IMR-90 (cell line): ENCODE measurements around the gene SPATA13. TPM values are rescaled to one million over a fixed set of nuclear protein-coding genes. Genes with fewer than 3 reads are reported as not detected.

Experiments
- ATAC-seq: fragments of 200-7000 bp; cut with Tn5 transposase; 2 replicates; pipeline ENCODE4 v1.9.1; 2020; ENCODE audit warnings: low read depth, mild to moderate bottlenecking, moderate library complexity
- BruUV-seq: library from RNA; stranded (reverse); fragments of 400-500 nt; replicated peaks from 2 replicates; lab custom pipeline; 2021; lab: Mats Ljungman, UMichigan
- CTCF ChIA-PET: fragments of 300-600 bp; formaldehyde crosslinking; extraction: SDS; loops from one replicate; lab custom pipeline; 2021; ENCODE audit warnings: antibody characterized with exemption; lab: Yijun Ruan, JAX
- POLR2A ChIA-PET: fragments of 300-600 bp; sonication (Branson Sonifier 250); formaldehyde crosslinking; loops from one replicate; lab custom pipeline; 2022; ENCODE audit warnings: antibody characterized with exemption; ENCODE audit not compliant: unreplicated experiment; lab: Charles Lee
- DNase-seq: peaks from one replicate; pipeline ENCODE4 v3.0.0; 2013
- H2AFZ ChIP-seq: replicated peaks from 2 replicates; pipeline ENCODE3; 2013; ENCODE audit warnings: low read length, mild to moderate bottlenecking; ENCODE audit not compliant: poor library complexity
- H2AK5ac ChIP-seq: 2 replicates; pipeline ENCODE4 v1.6.1; 2013; ENCODE audit warnings: low read depth, low read length, inconsistent platforms
- H2AK9ac ChIP-seq: replicated peaks from 2 replicates; pipeline ENCODE3; 2013; ENCODE audit warnings: mild to moderate bottlenecking, low read depth, low read length, moderate library complexity; ENCODE audit not compliant: poor library complexity
- H2BK120ac ChIP-seq: 2 replicates; pipeline ENCODE4 v1.6.1; 2013; ENCODE audit warnings: low read depth, low read length, inconsistent platforms
- H2BK15ac ChIP-seq: 3 replicates; pipeline ENCODE4 v1.6.1; 2013; ENCODE audit warnings: low read depth, low read length, inconsistent platforms
- H2BK20ac ChIP-seq: 2 replicates; pipeline ENCODE4 v1.6.1; 2013; ENCODE audit warnings: low read depth, mild to moderate bottlenecking, inconsistent platforms, low read length, moderate library complexity
- H2BK5ac ChIP-seq: 2 replicates; pipeline ENCODE4 v1.6.1; 2013; ENCODE audit warnings: mild to moderate bottlenecking, low read depth, low read length, inconsistent platforms; ENCODE audit not compliant: poor library complexity, severe bottlenecking
- H3K14ac ChIP-seq: replicated peaks from 2 replicates; pipeline ENCODE4 v1.6.1; 2013; ENCODE audit warnings: low read depth, low read length, inconsistent platforms
- H3K18ac ChIP-seq: 2 replicates; pipeline ENCODE4 v1.6.1; 2013; ENCODE audit warnings: low read depth, low read length, control low read depth
- H3K23ac ChIP-seq: 2 replicates; pipeline ENCODE4 v1.6.1; 2013; ENCODE audit warnings: low read depth, low read length, inconsistent platforms
- H3K27ac ChIP-seq: 2 replicates; pipeline ENCODE4 v1.5.1; 2013; ENCODE audit warnings: mild to moderate bottlenecking, control low read depth, low read length; ENCODE audit not compliant: insufficient read depth
- H3K27me3 ChIP-seq: 2 replicates; pipeline ENCODE4 v1.6.1; 2013; ENCODE audit warnings: low read length; ENCODE audit not compliant: control insufficient read depth, insufficient read depth
- H3K36me3 ChIP-seq: 2 replicates; pipeline ENCODE4 v1.6.1; 2013; ENCODE audit warnings: low read length, mixed read lengths; ENCODE audit not compliant: control insufficient read depth, insufficient read depth
- H3K4ac ChIP-seq: 2 replicates; pipeline ENCODE4 v1.6.1; 2013; ENCODE audit warnings: low read depth, low read length, inconsistent platforms
- H3K4me1 ChIP-seq: 2 replicates; pipeline ENCODE4 v1.6.1; 2013; ENCODE audit warnings: low read length, mixed read lengths; ENCODE audit not compliant: control insufficient read depth, insufficient read depth
- H3K4me2 ChIP-seq: 2 replicates; pipeline ENCODE4 v1.6.1; 2013; ENCODE audit warnings: low read depth, mild to moderate bottlenecking, control low read depth, low read length, moderate library complexity
- H3K4me3 ChIP-seq: 2 replicates; pipeline ENCODE4 v1.5.1; 2013; ENCODE audit warnings: low read depth, mild to moderate bottlenecking, control low read depth, low read length, moderate library complexity; ENCODE audit not compliant: insufficient read depth
- H3K56ac ChIP-seq: 2 replicates; pipeline ENCODE4 v1.6.1; 2013; ENCODE audit warnings: low read length, inconsistent platforms; ENCODE audit not compliant: insufficient read depth; ENCODE audit errors: extremely low read depth
- H3K79me1 ChIP-seq, 2 experiments: 2 replicates each; pipeline ENCODE4 v1.6.1; 2013; ENCODE audit warnings: low read length in 2 of 2, inconsistent platforms in 1 of 2, low read depth in 1 of 2
- H3K9ac ChIP-seq: 2 replicates; pipeline ENCODE4 v1.6.1; 2013; ENCODE audit warnings: low read depth, low read length, control low read depth
- H3K9me1 ChIP-seq: 2 replicates; pipeline ENCODE4 v1.6.1; 2013; ENCODE audit warnings: low read length, inconsistent platforms; ENCODE audit not compliant: insufficient read depth
- H3K9me3 ChIP-seq: 2 replicates; pipeline ENCODE4 v1.6.1; 2013; ENCODE audit warnings: low read length; ENCODE audit not compliant: control insufficient read depth, insufficient read depth
- H4K20me1 ChIP-seq: 2 replicates; pipeline ENCODE4 v1.6.1; 2013; ENCODE audit warnings: low read length, inconsistent platforms; ENCODE audit not compliant: insufficient read depth
- H4K5ac ChIP-seq: 2 replicates; pipeline ENCODE4 v1.6.1; 2013; ENCODE audit warnings: mild to moderate bottlenecking, low read depth, low read length, control low read depth
- H4K8ac ChIP-seq, 2 experiments: 2 replicates each; pipeline ENCODE4 v1.6.1; 2013; ENCODE audit warnings: low read depth in 2 of 2, low read length in 2 of 2, control low read depth in 1 of 2, inconsistent platforms in 1 of 2
- H4K91ac ChIP-seq: 2 replicates; pipeline ENCODE4 v1.6.1; 2013; ENCODE audit warnings: low read depth, low read length, inconsistent platforms; ENCODE audit not compliant: insufficient read depth
- BHLHE40 ChIP-seq: fragments of 150-350 bp; IDR thresholded peaks from 2 replicates; pipeline ENCODE4 v1.6.1; 2016; ENCODE audit warnings: mild to moderate bottlenecking, low read depth, low read length
- CEBPB ChIP-seq: IDR thresholded peaks from 2 replicates; pipeline ENCODE4 v1.6.1; 2012; ENCODE audit warnings: low read depth, low read length, improper control_type of control experiment
- CHD1 ChIP-seq: IDR thresholded peaks from 2 replicates; pipeline ENCODE4 v1.6.1; 2012; ENCODE audit warnings: low read depth, low read length, improper control_type of control experiment
- CTCF ChIP-seq: conservative IDR thresholded peaks from 2 replicates; pipeline ENCODE4 v1.5.1; 2012; ENCODE audit warnings: mild to moderate bottlenecking, low read depth, low read length, improper control_type of control experiment
- FOS ChIP-seq: fragments of 150-350 bp; IDR thresholded peaks from 2 replicates; pipeline ENCODE4 v1.6.1; 2016; ENCODE audit warnings: low read depth, low read length
- MAFK ChIP-seq: IDR thresholded peaks from 2 replicates; pipeline ENCODE4 v1.6.1; 2012; ENCODE audit warnings: low read depth, low read length, improper control_type of control experiment
- MAZ ChIP-seq: IDR thresholded peaks from 2 replicates; pipeline ENCODE4 v1.6.1; 2012; ENCODE audit warnings: low read depth, mild to moderate bottlenecking, low read length, improper control_type of control experiment, moderate library complexity, borderline replicate concordance
- MXI1 ChIP-seq: IDR thresholded peaks from 2 replicates; pipeline ENCODE4 v1.6.1; 2012; ENCODE audit warnings: low read depth, mild to moderate bottlenecking, low read length, moderate library complexity, borderline replicate concordance
- NFE2L2 ChIP-seq: fragments of 150-350 bp; IDR thresholded peaks from 2 replicates; pipeline ENCODE4 v1.6.1; 2016; ENCODE audit warnings: low read depth, mild to moderate bottlenecking, low read length
- POLR2A ChIP-seq: IDR thresholded peaks from 2 replicates; pipeline ENCODE4 v1.6.1; 2012; ENCODE audit warnings: mild to moderate bottlenecking, low read depth, low read length
- RAD21 ChIP-seq: IDR thresholded peaks from 2 replicates; pipeline ENCODE4 v1.6.1; 2012; ENCODE audit warnings: low read length, improper control_type of control experiment
- RCOR1 ChIP-seq: IDR thresholded peaks from 2 replicates; pipeline ENCODE4 v1.6.1; 2012; ENCODE audit warnings: mild to moderate bottlenecking, low read length, improper control_type of control experiment; ENCODE audit not compliant: insufficient replicate concordance
- RFX5 ChIP-seq: IDR thresholded peaks from 2 replicates; pipeline ENCODE4 v1.8.0; 2012; ENCODE audit warnings: low read depth, mild to moderate bottlenecking, low read length, moderate library complexity
- SMC3 ChIP-seq: fragments of 150-350 bp; IDR thresholded peaks from 2 replicates; pipeline ENCODE4 v1.6.1; 2016; ENCODE audit warnings: low read depth, mild to moderate bottlenecking, antibody characterized with exemption, low read length, moderate library complexity
- USF2 ChIP-seq: fragments of 150-350 bp; IDR thresholded peaks from 2 replicates; pipeline ENCODE4 v1.6.1; 2017; ENCODE audit warnings: mild to moderate bottlenecking, antibody characterized with exemption, low read length, low read depth
- WGBS, 2 experiments: methylation state at CpG; one replicate each; pipeline versions ENCODE4 v1.1.5 to v1.1.7; 2013; ENCODE audit warnings: missing lambda C conversion rate in 2 of 2; ENCODE audit not compliant: insufficient read length in 1 of 2; ENCODE audit errors: extremely low coverage in 2 of 2; 5-methylcytosine and 5-hydroxymethylcytosine counted together
- dilution Hi-C: fragments of 300-500 bp; cut with HindIII; formaldehyde crosslinking; loops from one replicate; pipeline ENCODE4 v1.14.3; 2018; ENCODE audit warnings: low sequenced_read_pairs; ENCODE audit not compliant: unreplicated experiment
- in situ Hi-C: fragments of 300-500 bp; cut with MboI; formaldehyde crosslinking; loops from 3 replicates; pipeline ENCODE4 v1.14.3; 2019; ENCODE audit warnings: low sequenced_read_pairs, inconsistent platforms, mixed read lengths
- intact Hi-C: fragments of 100-400 bp; cut with micrococcal nuclease; formaldehyde crosslinking; loops from 2 replicates; pipeline ENCODE4 v1.10.0; 2022
- polyA plus RNA-seq, 3 experiments: library from polyadenylated mRNA; depleted of rRNA; stranded (reverse); fragments of >200 nt; gene quantifications; 2 replicates each; pipeline ENCODE4 v1.2.3, GENCODE V29; 2012; ENCODE audit warnings: low replicate concordance in 1 of 3
- total RNA-seq: library from RNA; depleted of rRNA; stranded (reverse); fragments of >200 nt; gene quantifications from 2 replicates; pipeline ENCODE4 v1.2.3, GENCODE V29; 2012
- TF ChIP-seq, protein P1 (sequence below): fragments of 150-350 bp; IDR thresholded peaks from 2 replicates; pipeline ENCODE4 v1.6.1; 2016; ENCODE audit warnings: low read depth, mild to moderate bottlenecking, low read length, moderate library complexity, borderline replicate concordance

SPATA13 gene
- total and polyA plus RNA-seq, 2 of the 4 experiments (the other 2 are of a cell fraction) = 10.5 to 12.5 TPM

DNA sequence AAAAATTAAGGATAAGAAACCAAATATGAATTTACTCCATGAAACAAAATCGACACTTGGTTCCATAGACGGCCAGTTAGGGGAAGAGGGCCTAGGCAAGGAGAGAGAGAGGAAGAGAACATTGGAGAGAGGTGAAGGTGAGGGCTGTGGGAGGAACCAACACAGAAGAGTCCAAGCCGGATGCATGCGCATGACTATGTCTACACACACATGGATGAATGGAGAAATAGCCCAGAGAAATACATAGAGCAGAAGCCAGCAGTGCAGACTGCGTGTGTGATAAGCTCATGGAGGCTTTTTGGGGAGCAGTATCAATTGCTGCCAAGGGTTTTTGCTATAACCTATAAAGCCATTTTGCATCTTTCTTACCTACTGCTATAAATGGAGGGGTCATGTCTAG is 81.6 kb downstream of the SPATA13 start:
- intact Hi-C loops (no loop called here), in situ Hi-C loops (no loop called here), dilution Hi-C loops (no loop called here)
- CTCF ChIA-PET = interaction anchor here (0.6 kb wide), 1 partner anchor 188 kb away, joined by 3 read pairs; no protein-coding TSS in a partner anchor
- Histone ChIP-seq H3K18ac (no peak overlapping the region), H3K27ac (no peak overlapping the region), H3K36me3 (no peaks in the 10 kb centered on the region), H3K4me2 (no peak overlapping the region), H3K9ac (no peak overlapping the region), H3K27me3 (no peaks in the 10 kb centered on the region), H2BK15ac (no peak overlapping the region), H3K79me1 (peaks cover 29 to 61% of the 10 kb centered on the region in 2 experiments), H2AK5ac (no peak overlapping the region), H3K9me3 (no peaks in the 10 kb centered on the region; the same call in 1 of the 2 replicates), H3K4me3 (no peak overlapping the region), H4K20me1 (peaks cover 20% of the 10 kb centered on the region), H2BK5ac (no peak overlapping the region), H3K23ac (no peak overlapping the region), H3K9me1 (peaks cover 9% of the 10 kb centered on the region), H4K91ac (no peak overlapping the region), H4K5ac (no peak overlapping the region), H2BK120ac (no peak overlapping the region), H2AK9ac (no peak overlapping the region), H4K8ac (no peak overlapping the region), H3K56ac (no peak overlapping the region), H2AFZ (no peak overlapping the region), H3K4me1 (no peaks in the 10 kb centered on the region; the same call in 1 of the 2 replicates), H3K4ac (no peak overlapping the region), H2BK20ac (no peak overlapping the region), H3K14ac (no peak overlapping the region)
- TF ChIP-seq CEBPB (no peak), RCOR1 (no peak), CTCF (no peak), CHD1 (no peak), BHLHE40 (no peak), SMC3 (no peak), NFE2L2 (no peak), USF2 (no peak), MXI1 (no peak), POLR2A (no peak), RAD21 (no peak), MAFK (no peak), MAZ (no peak), RFX5 (no peak), FOS (no peak)
- TF ChIP-seq, protein P1, sequence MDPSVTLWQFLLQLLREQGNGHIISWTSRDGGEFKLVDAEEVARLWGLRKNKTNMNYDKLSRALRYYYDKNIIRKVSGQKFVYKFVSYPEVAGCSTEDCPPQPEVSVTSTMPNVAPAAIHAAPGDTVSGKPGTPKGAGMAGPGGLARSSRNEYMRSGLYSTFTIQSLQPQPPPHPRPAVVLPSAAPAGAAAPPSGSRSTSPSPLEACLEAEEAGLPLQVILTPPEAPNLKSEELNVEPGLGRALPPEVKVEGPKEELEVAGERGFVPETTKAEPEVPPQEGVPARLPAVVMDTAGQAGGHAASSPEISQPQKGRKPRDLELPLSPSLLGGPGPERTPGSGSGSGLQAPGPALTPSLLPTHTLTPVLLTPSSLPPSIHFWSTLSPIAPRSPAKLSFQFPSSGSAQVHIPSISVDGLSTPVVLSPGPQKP = no peak
- WGBS, 2 experiments = no CpG with 5 or more reads among the region's 5 CpGs
- DNase-seq = no peak
- POLR2A ChIA-PET = no interaction called here
- no TSS peak for BruUV-seq
- ATAC-seq = no peak
